NCI-H146 (cell line): ENCODE measurements around the gene ZNRF3.
"Not testable (repeated sequence)": the region's sequence is repeated elsewhere in the genome, so short reads cannot be mapped to it uniquely, and the experiment has no call there.

Experiments used
- DNase-seq: peaks from one replicate; lab custom pipeline; 2025; lab: John Stamatoyannopoulos, UW

The ZNRF3 gene

GRCh38 chr22:28984482-28985158, 101.2 kb downstream of the ZNRF3 start:
- no peak for DNase-seq

- DNase-seq: no peak
These were observed 102.4 kb downstream of the ZNRF3 start for GRCh38 chr22:28985581-28986290.

- DNase-seq: no peak
These were observed 103.0 kb downstream of the ZNRF3 start for GRCh38 chr22:28986366-28986765.

- no peak for DNase-seq
These were observed 105.1 kb downstream of the ZNRF3 start for GRCh38 chr22:28988457-28988856.

GRCh38 chr22:28989035-28989464, 105.7 kb downstream of the ZNRF3 start:
- DNase-seq: no peak

GRCh38 chr22:28989484-28989883, 106.1 kb downstream of the ZNRF3 start:
- DNase-seq: no peak

- DNase-seq: no peak
These were observed 106.5 kb downstream of the ZNRF3 start for GRCh38 chr22:28989912-28990311.

GRCh38 chr22:28992565-28993356, 109.4 kb downstream of the ZNRF3 start:
- no peak for DNase-seq

- DNase-seq: no peak
These were observed 111.2 kb downstream of the ZNRF3 start for GRCh38 chr22:28994522-28994921.

- no peak for DNase-seq
These were observed 112.2 kb downstream of the ZNRF3 start for GRCh38 chr22:28995551-28995950.

GRCh38 chr22:28997342-28997741, 114.0 kb downstream of the ZNRF3 start:
- no peak for DNase-seq

- DNase-seq: no peak
These were observed 115.3 kb downstream of the ZNRF3 start for GRCh38 chr22:28998681-28999080.

- DNase-seq: no peak
These were observed 116.1 kb downstream of the ZNRF3 start for GRCh38 chr22:28999510-28999909.

GRCh38 chr22:28999919-29000556, 116.7 kb downstream of the ZNRF3 start:
- DNase-seq: no peak

- no peak for DNase-seq
These were observed 117.3 kb downstream of the ZNRF3 start for GRCh38 chr22:29000641-29001040.

- no peak for DNase-seq
These were observed 119.2 kb downstream of the ZNRF3 start for GRCh38 chr22:29002603-29003002.

- DNase-seq: no peak
These were observed 120.2 kb downstream of the ZNRF3 start for GRCh38 chr22:29003552-29003951.

GRCh38 chr22:29003975-29004646, 120.7 kb downstream of the ZNRF3 start:
- peak; percentile 26 for DNase-seq

- DNase-seq: peak; percentile 35
These were observed 121.4 kb downstream of the ZNRF3 start for GRCh38 chr22:29004647-29005371.

GRCh38 chr22:29005754-29006153, 122.4 kb downstream of the ZNRF3 start:
- DNase-seq: not testable (repeated sequence)

GRCh38 chr22:29006346-29006745, 123.0 kb downstream of the ZNRF3 start:
- no peak for DNase-seq
